Myometrial cell (primary cell): ENCODE results near the gene KDM8. TPM values are rescaled to one million over a fixed set of nuclear protein-coding genes. Genes with fewer than 3 reads are reported as not detected.

Experiments
- total RNA-seq: library from RNA; depleted of rRNA; stranded (reverse); fragments of >200 nt; gene quantifications from 2 replicates; pipeline ENCODE4 v1.2.3, GENCODE V29; 2015

Gene KDM8
- 2.6 and 9.0 TPM in 2 replicates for total RNA-seq

GRCh38 chr16:27203507-27204311 lies at the start of gene KDM8:
Gene KDM8, plus strand, starts transcription at chr16:27203526. Its CDS starts 6,598 bp downstream, at chr16:27210124.

GRCh38 chr16:27268376-27269299 lies 65.3 kb downstream of the KDM8 start, which contains the start of gene NSMCE1:
Gene NSMCE1, minus strand, starts transcription at chr16:27268772. Its CDS starts 11,202 bp downstream, at chr16:27257570.

Other genes starting within 250 kb of the KDM8 start
- gene C16orf82, start 136.6 kb upstream of the KDM8 start, total RNA-seq = not detected in 2 replicates
- 77.3 and 86.1 TPM in 2 replicates for gene NSMCE1, start 65.2 kb downstream of the KDM8 start, total RNA-seq
- 28.8 and 36.0 TPM in 2 replicates for gene IL4R, start 110.4 kb downstream of the KDM8 start, total RNA-seq
- gene IL21R, start 198.6 kb downstream of the KDM8 start, total RNA-seq = 36.2 and 39.2 TPM in 2 replicates